Panc1 (cell line): ENCODE measurements around the gene PDGFD. TPM values are rescaled to one million over a fixed set of nuclear protein-coding genes. Genes with fewer than 3 reads are reported as not detected.

ENCODE experiments used
- ATAC-seq: fragments of 200-7000 bp; cut with Tn5 transposase; 2 replicates; pipeline ENCODE4 v1.9.1; 2020; ENCODE audit warnings: mild to moderate bottlenecking, moderate library complexity
- BruUV-seq: library from RNA; stranded (reverse); fragments of 400-500 nt; replicated peaks from 2 replicates; lab custom pipeline; 2021; lab: Mats Ljungman, UMichigan
- CTCF ChIA-PET: fragments of 300-600 bp; sonication (Branson Sonifier 250); formaldehyde crosslinking; loops from one replicate; lab custom pipeline; 2022; ENCODE audit warnings: antibody characterized with exemption; lab: Charles Lee
- POLR2A ChIA-PET: fragments of 300-600 bp; sonication (Branson Sonifier 250); formaldehyde crosslinking; loops from one replicate; lab custom pipeline; 2022; ENCODE audit warnings: antibody characterized with exemption; lab: Charles Lee
- DNase-seq: peaks from one replicate; pipeline ENCODE4 v3.0.0-alpha.2; 2010; ENCODE audit warnings: low read depth, low spot score
- H3K27ac ChIP-seq: 2 replicates; pipeline ENCODE4 v1.5.1; 2011; ENCODE audit warnings: mild to moderate bottlenecking, low read length, inconsistent platforms
- H3K27me3 ChIP-seq: fragments of 200-500 bp; sonication (Bioruptor generic); 2 replicates; pipeline ENCODE4 v1.6.0; 2014; ENCODE audit warnings: low read length, inconsistent platforms; ENCODE audit not compliant: control insufficient read depth, insufficient read depth
- H3K36me3 ChIP-seq: fragments of 200-500 bp; sonication (Bioruptor generic); 2 replicates; pipeline ENCODE4 v1.5.1; 2014; ENCODE audit warnings: inconsistent platforms, mild to moderate bottlenecking, low read length, moderate library complexity; ENCODE audit not compliant: control insufficient read depth, insufficient read depth
- H3K4me1 ChIP-seq: 2 replicates; pipeline ENCODE4 v1.5.1; 2011; ENCODE audit warnings: inconsistent platforms, mild to moderate bottlenecking, low read length, moderate library complexity; ENCODE audit not compliant: control insufficient read depth, insufficient read depth
- H3K4me3 ChIP-seq, 2 experiments: 2 replicates each; pipeline ENCODE4 v1.5.1; 2011 to 2012; ENCODE audit warnings: low read depth in 2 of 2, low read length in 2 of 2, mild to moderate bottlenecking in 2 of 2, inconsistent platforms in 1 of 2, moderate library complexity in 1 of 2
- H3K9me3 ChIP-seq: fragments of 200-500 bp; sonication (Bioruptor generic); 2 replicates; pipeline ENCODE4 v1.5.1; 2014; ENCODE audit warnings: low read depth, mild to moderate bottlenecking, inconsistent platforms, low read length, moderate library complexity; ENCODE audit not compliant: control insufficient read depth, insufficient read depth
- CTCF ChIP-seq: fragments of 450-650 bp; IDR thresholded peaks from 2 replicates; pipeline ENCODE4 v1.5.1; 2017; ENCODE audit warnings: mild to moderate bottlenecking
- POLR2AphosphoS5 ChIP-seq: IDR thresholded peaks from 2 replicates; pipeline ENCODE4 v1.6.1; 2012; ENCODE audit warnings: mild to moderate bottlenecking, low read depth, low read length, moderate library complexity
- REST ChIP-seq, 2 experiments: IDR thresholded peaks; 2 replicates each; pipeline ENCODE4 v1.6.1; 2011 to 2012; ENCODE audit warnings: low read depth in 2 of 2, control low read depth in 1 of 2, low read length in 1 of 2, mild to moderate bottlenecking in 1 of 2, moderate library complexity in 1 of 2; ENCODE audit not compliant: insufficient read depth in 1 of 2
- SIN3A ChIP-seq: IDR thresholded peaks from 2 replicates; pipeline ENCODE4 v1.6.1; 2012; ENCODE audit warnings: low read depth, mild to moderate bottlenecking, low read length, moderate library complexity, borderline replicate concordance; ENCODE audit not compliant: insufficient read depth
- TCF7L2 ChIP-seq: IDR thresholded peaks from 2 replicates; pipeline ENCODE4 v1.6.1; 2011; ENCODE audit warnings: mild to moderate bottlenecking, low read depth, low read length, inconsistent platforms
- in situ Hi-C: cut with HindIII; loops from 2 replicates; pipeline ENCODE4 v1.10.0; 2016; ENCODE audit warnings: low sequenced_read_pairs, low pct_unique_long_range_greater_than_20kb
- intact Hi-C: fragments of 100-400 bp; cut with micrococcal nuclease; formaldehyde crosslinking; loops from one replicate; pipeline ENCODE4 v1.10.0; 2022; ENCODE audit not compliant: unreplicated experiment
- total RNA-seq: library from RNA; stranded (reverse); gene quantifications from one replicate; pipeline ENCODE4 v1.2.1, GENCODE V29; 2021; ENCODE audit not compliant: unreplicated experiment

PDGFD gene
- total RNA-seq, 1 experiment from 2014 or later: 1.3 TPM

GRCh38 chr11:103967985-103968384, 196.0 kb downstream of the PDGFD start:
- no peaks in the 10 kb centered on the region for H3K27me3 ChIP-seq
- intact Hi-C loops (no loop called here), in situ Hi-C loops (no loop called here)
- H3K36me3 ChIP-seq: no peaks in the 10 kb centered on the region
- TF ChIP-seq CTCF: no peak
- TF ChIP-seq SIN3A: no peak
- no TSS peak for BruUV-seq
- no peak for ATAC-seq
- POLR2A ChIA-PET: no interaction called here
- DNase-seq: no peak
- CTCF ChIA-PET: no interaction called here
- no peak overlapping the region for H3K27ac ChIP-seq
- no peaks in the 10 kb centered on the region for H3K9me3 ChIP-seq
- no peaks in the 10 kb centered on the region for H3K4me1 ChIP-seq
- no peak overlapping the region for H3K4me3 ChIP-seq

- TF ChIP-seq SIN3A (no peak), CTCF (no peak), TCF7L2 (no peak), REST (IDR thresholded peaks at IDR 0.05; ENCODE audit: insufficient read depth in 1 of 2, low read depth in 2 of 2, low read length in 1 of 2) (no peak), POLR2AphosphoS5 (no peak)
- ATAC-seq: no peak
- no peak overlapping the region for H3K4me3 ChIP-seq
- CTCF ChIA-PET: no interaction called here
- H3K36me3 ChIP-seq: no peaks in the 10 kb centered on the region
- no peak overlapping the region for H3K27ac ChIP-seq
- intact Hi-C loops: no loop called here
- DNase-seq: no peak
- no peaks in the 10 kb centered on the region for H3K9me3 ChIP-seq
- POLR2A ChIA-PET: no interaction called here
- no TSS peak for BruUV-seq
- H3K27me3 ChIP-seq: no peaks in the 10 kb centered on the region
- in situ Hi-C loops: no loop called here
- no peaks in the 10 kb centered on the region for H3K4me1 ChIP-seq
Observed at GRCh38 chr11:103964390-103964789, 199.6 kb downstream of the PDGFD start.
